ENCODE results near the gene RUNDC3A.

The RUNDC3A gene

DNA sequence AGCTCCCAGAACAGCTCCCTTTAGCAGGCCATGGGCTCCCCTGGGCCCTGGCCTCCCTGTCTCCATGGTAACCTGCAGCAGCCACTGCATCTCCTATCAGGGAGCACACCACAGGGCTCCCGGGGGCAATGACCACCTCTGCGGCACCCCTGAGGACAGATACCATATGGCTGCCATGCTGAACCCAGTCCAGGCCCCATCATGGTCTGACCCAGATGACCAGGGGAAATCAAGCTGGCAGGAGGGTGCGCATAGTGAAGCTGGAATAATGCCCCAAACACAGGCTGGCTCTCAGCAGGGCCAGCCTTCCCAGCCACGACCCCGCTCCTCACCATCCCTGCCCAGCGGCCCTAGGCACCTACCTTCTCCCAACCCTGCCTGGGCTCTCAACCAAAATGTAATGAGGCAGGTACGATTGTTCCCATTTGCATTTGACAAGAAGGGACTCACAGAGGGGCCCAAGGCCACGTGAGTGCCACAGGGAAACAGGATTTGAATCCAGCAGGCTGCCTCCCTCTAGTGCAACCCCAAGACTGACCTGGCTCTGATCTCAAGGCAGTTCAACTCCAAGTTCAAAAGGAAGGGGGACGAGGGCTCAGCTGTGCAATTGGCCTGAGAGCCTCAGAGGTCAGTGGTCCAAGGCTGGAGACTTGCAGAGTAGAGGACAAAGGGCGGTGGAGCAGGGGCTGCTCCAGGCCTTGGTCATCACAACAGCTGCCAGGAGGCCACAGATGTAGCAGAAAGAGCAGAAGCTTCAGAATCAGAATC, 2.4 kb downstream of the RUNDC3A start:
- no peaks in the 10 kb centered on the region for H3K9me3 ChIP-seq (ENCODE audit: control insufficient read depth, low read length)
- H3K36me3 ChIP-seq (ENCODE audit: control insufficient read depth, insufficient read depth, low read length): no peaks in the 10 kb centered on the region
- H3K4me3 ChIP-seq (ENCODE audit: extremely low read depth, insufficient read depth, low read length, poor library complexity, severe bottlenecking): no peak overlapping the region
- WGBS, 2 experiments (ENCODE audit: insufficient coverage in 2 of 2): 71 to 78% methylated on average over 9 of the region's 10 CpGs
- H3K27ac ChIP-seq (ENCODE audit: low read depth, low read length, severe bottlenecking): no peak overlapping the region
- peaks cover 6% of the 10 kb centered on the region for H3K4me1 ChIP-seq (ENCODE audit: control insufficient read depth, insufficient read depth, low read length, poor library complexity, severe bottlenecking)

DNA sequence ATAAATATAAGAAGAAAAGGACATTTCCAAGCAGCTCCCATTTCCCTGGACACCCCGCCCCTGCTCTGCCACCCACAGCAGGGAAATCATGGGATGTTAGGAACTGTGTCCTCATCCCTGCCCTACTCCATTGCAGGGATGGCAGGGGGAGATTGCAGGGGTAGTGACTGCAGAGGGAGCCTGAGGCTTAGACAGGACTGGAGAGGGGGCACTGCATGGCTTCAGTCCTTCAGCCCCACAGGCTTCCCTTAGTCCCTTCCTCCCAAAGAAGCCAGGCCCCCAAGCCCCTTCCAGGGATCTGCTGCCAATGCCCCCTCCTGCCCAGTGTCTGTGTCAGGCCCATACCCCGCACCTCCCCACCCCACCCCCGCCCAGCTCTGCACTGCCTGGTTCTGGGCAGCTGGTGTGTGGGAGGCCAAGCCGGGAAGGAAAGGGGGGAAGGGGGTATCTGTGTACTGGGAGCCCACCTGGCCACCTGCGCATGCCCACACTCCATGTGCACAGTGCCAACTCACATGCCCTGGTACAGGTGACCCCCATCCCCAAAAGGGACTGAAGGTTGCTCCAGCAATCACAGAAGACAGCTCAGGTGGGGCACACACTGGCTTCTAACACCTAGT, 3.3 kb downstream of the RUNDC3A start:
- 74 to 82% methylated on average over 2 of the region's 5 CpGs for WGBS, 2 experiments (ENCODE audit: insufficient coverage in 2 of 2)
- Histone ChIP-seq H3K27ac (ENCODE audit: low read depth, low read length, severe bottlenecking) (no peak overlapping the region), H3K4me3 (ENCODE audit: extremely low read depth, insufficient read depth, low read length, poor library complexity, severe bottlenecking) (no peak overlapping the region), H3K9me3 (ENCODE audit: control insufficient read depth, low read length) (no peaks in the 10 kb centered on the region), H3K4me1 (ENCODE audit: control insufficient read depth, insufficient read depth, low read length, poor library complexity, severe bottlenecking) (peaks cover 12% of the 10 kb centered on the region), H3K36me3 (ENCODE audit: control insufficient read depth, insufficient read depth, low read length) (no peaks in the 10 kb centered on the region)

DNA sequence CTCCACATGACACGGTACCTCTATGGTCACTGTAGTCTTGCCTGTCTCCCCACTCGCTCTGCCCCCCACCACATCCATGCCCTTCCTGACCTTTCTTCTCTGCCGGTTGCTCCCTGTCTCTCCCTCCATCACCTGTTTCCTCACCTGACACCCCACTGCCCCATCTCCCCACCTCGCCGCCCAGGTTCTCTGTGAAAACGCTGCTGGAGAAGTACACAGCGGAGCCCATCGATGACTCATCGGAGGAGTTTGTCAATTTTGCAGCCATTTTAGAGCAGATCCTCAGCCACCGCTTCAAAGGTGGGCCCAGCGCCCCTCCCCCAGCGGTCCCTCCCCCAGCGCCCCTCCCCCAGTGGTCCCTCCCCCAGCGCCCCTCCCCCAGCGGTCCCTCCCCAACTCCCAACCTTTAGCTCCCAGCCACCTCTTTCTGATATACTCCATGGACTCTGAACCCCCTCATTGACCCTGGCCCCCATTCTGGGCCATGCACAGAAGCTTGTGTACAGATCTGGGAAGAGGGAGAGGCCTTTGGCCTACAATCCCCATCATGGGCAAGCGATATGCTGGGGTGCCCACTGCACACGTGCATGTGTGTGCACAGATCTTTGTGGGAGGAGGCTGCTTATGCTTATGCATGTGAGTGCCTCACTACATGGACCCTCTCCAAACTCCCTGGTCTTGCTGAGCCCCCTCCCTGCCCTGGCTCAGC, 4.1 kb downstream of the RUNDC3A start:
- H3K4me1 ChIP-seq (ENCODE audit: control insufficient read depth, insufficient read depth, low read length, poor library complexity, severe bottlenecking): peaks cover 9% of the 10 kb centered on the region
- H3K4me3 ChIP-seq (ENCODE audit: extremely low read depth, insufficient read depth, low read length, poor library complexity, severe bottlenecking): no peak overlapping the region
- no peaks in the 10 kb centered on the region for H3K9me3 ChIP-seq (ENCODE audit: control insufficient read depth, low read length)
- H3K36me3 ChIP-seq (ENCODE audit: control insufficient read depth, insufficient read depth, low read length): no peaks in the 10 kb centered on the region
- WGBS, 2 experiments (ENCODE audit: insufficient coverage in 2 of 2): 65 to 74% methylated on average over 5 to 12 of the region's 17 CpGs
- H3K27ac ChIP-seq (ENCODE audit: low read depth, low read length, severe bottlenecking): no peak overlapping the region

DNA sequence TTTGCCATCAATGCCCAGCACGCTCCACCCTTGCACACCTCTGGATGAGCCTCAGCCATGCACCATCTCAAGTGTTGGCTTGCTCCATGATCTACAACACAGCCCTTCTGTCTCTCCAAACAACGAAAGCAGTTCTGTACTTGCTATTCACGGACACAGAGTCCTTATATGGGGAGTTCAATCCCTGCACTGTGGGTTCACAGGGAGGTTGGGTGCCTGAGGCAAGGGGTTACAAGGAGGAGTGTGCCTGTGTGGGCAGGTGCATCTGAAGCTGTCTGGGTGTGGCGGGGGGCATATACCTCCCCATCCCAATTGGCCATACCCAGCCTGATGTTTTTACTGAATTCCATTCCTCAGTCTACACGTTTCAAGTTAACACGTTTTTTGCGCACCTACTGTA, 5.6 kb downstream of the RUNDC3A start:
- no peaks in the 10 kb centered on the region for H3K9me3 ChIP-seq (ENCODE audit: control insufficient read depth, low read length)
- H3K27ac ChIP-seq (ENCODE audit: low read depth, low read length, severe bottlenecking): no peak overlapping the region
- H3K36me3 ChIP-seq (ENCODE audit: control insufficient read depth, insufficient read depth, low read length): peaks cover 2% of the 10 kb centered on the region
- H3K4me1 ChIP-seq (ENCODE audit: control insufficient read depth, insufficient read depth, low read length, poor library complexity, severe bottlenecking): peaks cover 6% of the 10 kb centered on the region
- no peak overlapping the region for H3K4me3 ChIP-seq (ENCODE audit: extremely low read depth, insufficient read depth, low read length, poor library complexity, severe bottlenecking)
- WGBS, 2 experiments (ENCODE audit: insufficient coverage in 2 of 2): 100% methylated on average over 1 to 2 of the region's 7 CpGs

- no peaks in the 10 kb centered on the region for H3K9me3 ChIP-seq (ENCODE audit: control insufficient read depth, low read length)
- WGBS, 2 experiments (ENCODE audit: insufficient coverage in 2 of 2): 74% methylated on average over 6 of the region's 11 CpGs; no CpG with 5 or more reads in 1 of the 2 experiments
- peaks cover 6% of the 10 kb centered on the region for H3K4me1 ChIP-seq (ENCODE audit: control insufficient read depth, insufficient read depth, low read length, poor library complexity, severe bottlenecking)
- no peak overlapping the region for H3K27ac ChIP-seq (ENCODE audit: low read depth, low read length, severe bottlenecking)
- H3K36me3 ChIP-seq (ENCODE audit: control insufficient read depth, insufficient read depth, low read length): peaks cover 6% of the 10 kb centered on the region
- no peak overlapping the region for H3K4me3 ChIP-seq (ENCODE audit: extremely low read depth, insufficient read depth, low read length, poor library complexity, severe bottlenecking)
Measured at GRCh38 chr17:44314524-44314868, 6.1 kb downstream of the RUNDC3A start.

- H3K9me3 ChIP-seq (ENCODE audit: control insufficient read depth, low read length): no peaks in the 10 kb centered on the region
- H3K27ac ChIP-seq (ENCODE audit: low read depth, low read length, severe bottlenecking): no peak overlapping the region
- WGBS, 2 experiments (ENCODE audit: insufficient coverage in 2 of 2): 1 to 3% methylated on average over 52 to 57 of the region's 81 CpGs
- peak overlapping the region; percentile 26 for H3K4me3 ChIP-seq (ENCODE audit: extremely low read depth, insufficient read depth, low read length, poor library complexity, severe bottlenecking)
- H3K36me3 ChIP-seq (ENCODE audit: control insufficient read depth, insufficient read depth, low read length): peaks cover 12% of the 10 kb centered on the region
- H3K4me1 ChIP-seq (ENCODE audit: control insufficient read depth, insufficient read depth, low read length, poor library complexity, severe bottlenecking): peaks cover 6% of the 10 kb centered on the region
Measured at GRCh38 chr17:44314869-44315661, 6.7 kb downstream of the RUNDC3A start.

DNA sequence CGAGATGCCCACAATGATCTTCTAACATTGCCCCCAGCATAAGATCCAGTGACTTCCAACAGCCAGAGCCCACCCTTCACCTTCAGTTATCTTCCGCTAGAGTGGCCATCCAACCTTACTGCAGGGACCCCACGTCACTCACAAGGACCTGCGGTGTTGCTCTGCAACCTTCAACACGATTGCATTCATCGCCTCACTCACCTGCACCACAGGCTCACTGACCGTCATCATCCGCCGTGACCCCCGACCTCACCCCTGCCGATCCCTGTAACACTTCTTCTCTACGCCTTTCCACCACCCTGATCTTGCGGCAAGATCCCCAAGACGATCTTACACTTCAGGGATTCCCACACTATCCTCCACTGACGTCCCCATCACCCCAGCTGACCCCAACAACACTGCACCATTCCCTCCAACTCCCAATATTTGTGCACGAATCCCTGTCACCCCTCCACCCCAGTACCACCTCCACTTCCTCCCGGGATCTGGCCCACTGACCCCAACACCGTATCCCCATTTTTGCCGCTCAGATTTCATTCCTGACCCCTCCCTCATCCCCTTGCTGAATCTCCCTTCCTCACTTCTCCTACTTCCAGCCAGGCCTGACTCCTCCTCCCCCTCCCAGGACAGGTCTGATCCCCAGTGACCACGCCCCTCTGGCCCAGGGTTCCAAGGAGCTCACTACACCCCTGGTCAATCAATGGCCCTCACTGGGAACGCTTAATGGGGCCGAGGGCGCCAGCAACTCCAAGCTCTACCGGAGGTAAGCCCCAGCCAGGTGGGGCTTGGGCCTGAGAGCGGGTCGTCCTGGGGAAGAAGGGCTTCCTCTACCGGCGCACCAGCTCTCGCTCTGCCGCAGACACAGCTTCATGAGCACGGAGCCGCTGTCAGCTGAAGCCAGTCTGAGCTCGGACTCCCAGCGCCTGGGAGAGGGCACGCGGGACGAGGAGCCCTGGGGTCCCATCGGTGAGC, 7.6 kb downstream of the RUNDC3A start:
- WGBS, 2 experiments (ENCODE audit: insufficient coverage in 2 of 2): 9 to 12% methylated on average over 37 to 38 of the region's 38 CpGs
- H3K36me3 ChIP-seq (ENCODE audit: control insufficient read depth, insufficient read depth, low read length): peaks cover 21% of the 10 kb centered on the region
- H3K9me3 ChIP-seq (ENCODE audit: control insufficient read depth, low read length): no peaks in the 10 kb centered on the region
- peaks cover 6% of the 10 kb centered on the region for H3K4me1 ChIP-seq (ENCODE audit: control insufficient read depth, insufficient read depth, low read length, poor library complexity, severe bottlenecking)
- H3K27ac ChIP-seq (ENCODE audit: low read depth, low read length, severe bottlenecking): no peak overlapping the region
- H3K4me3 ChIP-seq (ENCODE audit: extremely low read depth, insufficient read depth, low read length, poor library complexity, severe bottlenecking): peak overlapping the region; percentile 26

DNA sequence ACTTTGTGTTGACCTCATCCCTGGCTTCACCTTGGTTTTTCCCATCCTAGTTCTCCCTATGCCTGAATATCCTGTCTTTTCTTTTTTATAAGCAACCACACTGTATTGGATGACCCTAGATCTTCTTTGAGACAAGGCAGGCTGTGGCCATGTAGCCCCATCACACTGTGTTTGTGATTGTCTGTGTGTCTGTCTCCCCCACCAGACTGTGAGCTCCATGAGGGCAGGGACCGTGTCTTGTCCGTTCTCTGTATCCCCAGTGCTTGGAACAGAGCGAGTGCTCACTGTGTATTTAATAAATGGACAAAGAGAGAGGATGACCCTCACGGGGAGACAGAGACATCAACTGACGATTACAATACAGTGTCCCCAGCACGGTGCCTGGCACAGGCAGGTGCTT, 9.1 kb downstream of the RUNDC3A start:
- peaks cover 6% of the 10 kb centered on the region for H3K4me1 ChIP-seq (ENCODE audit: control insufficient read depth, insufficient read depth, low read length, poor library complexity, severe bottlenecking)
- H3K36me3 ChIP-seq (ENCODE audit: control insufficient read depth, insufficient read depth, low read length): peaks cover 34% of the 10 kb centered on the region
- H3K4me3 ChIP-seq (ENCODE audit: extremely low read depth, insufficient read depth, low read length, poor library complexity, severe bottlenecking): no peak overlapping the region
- WGBS, 2 experiments (ENCODE audit: insufficient coverage in 2 of 2): 91 to 98% methylated on average over 6 of the region's 6 CpGs
- no peaks in the 10 kb centered on the region for H3K9me3 ChIP-seq (ENCODE audit: control insufficient read depth, low read length)
- H3K27ac ChIP-seq (ENCODE audit: low read depth, low read length, severe bottlenecking): no peak overlapping the region

DNA sequence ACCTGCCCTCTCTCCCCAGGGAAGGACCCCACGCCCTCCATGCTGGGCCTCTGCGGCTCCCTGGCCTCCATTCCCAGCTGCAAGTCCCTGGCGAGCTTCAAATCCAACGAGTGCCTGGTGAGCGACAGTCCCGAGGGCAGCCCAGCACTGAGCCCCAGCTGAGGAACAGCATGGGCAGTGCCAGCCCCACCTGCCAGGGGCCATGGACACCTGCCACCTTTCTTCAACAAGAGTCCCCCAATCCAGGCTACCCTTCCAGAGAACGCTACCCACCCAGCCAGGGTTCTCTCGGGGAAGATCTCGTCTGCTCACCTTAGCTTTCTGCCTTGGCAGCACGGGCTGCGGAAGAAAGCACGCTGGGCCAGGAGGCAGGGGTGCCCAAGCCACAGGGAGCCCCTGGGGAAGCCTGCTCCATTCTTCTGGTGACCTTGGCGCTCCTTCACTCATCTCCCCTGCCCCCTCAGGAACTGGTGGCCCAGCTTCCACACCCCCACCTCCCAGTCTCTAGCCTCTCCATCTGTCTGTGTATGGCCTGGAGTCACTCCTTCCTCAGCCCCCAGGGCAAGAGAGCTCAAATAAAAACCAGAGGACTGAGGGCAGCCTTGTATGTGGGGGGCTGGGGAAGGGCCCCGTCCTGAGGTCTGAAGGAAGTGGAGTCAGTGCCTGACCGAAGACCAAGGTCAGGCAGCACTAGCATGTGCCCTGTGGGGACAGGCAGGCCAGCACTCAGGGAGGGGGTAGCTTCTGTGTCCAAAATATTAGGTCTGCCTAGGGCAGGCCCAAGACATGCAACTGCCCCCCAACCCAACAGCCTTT, 9.9 kb downstream of the RUNDC3A start:
- H3K27ac ChIP-seq (ENCODE audit: low read depth, low read length, severe bottlenecking): no peak overlapping the region
- H3K4me3 ChIP-seq (ENCODE audit: extremely low read depth, insufficient read depth, low read length, poor library complexity, severe bottlenecking): no peak overlapping the region
- H3K36me3 ChIP-seq (ENCODE audit: control insufficient read depth, insufficient read depth, low read length): peaks cover 37% of the 10 kb centered on the region
- no peaks in the 10 kb centered on the region for H3K9me3 ChIP-seq (ENCODE audit: control insufficient read depth, low read length)
- 93 to 96% methylated on average over 12 to 14 of the region's 15 CpGs for WGBS, 2 experiments (ENCODE audit: insufficient coverage in 2 of 2)
- H3K4me1 ChIP-seq (ENCODE audit: control insufficient read depth, insufficient read depth, low read length, poor library complexity, severe bottlenecking): peaks cover 6% of the 10 kb centered on the region
